HG03095 (cell line): ENCODE measurements around the gene ORMDL2.
"Not testable (repeated sequence)": the region's sequence is repeated elsewhere in the genome, so short reads cannot be mapped to it uniquely, and the experiment has no call there.

ENCODE experiments used
- ATAC-seq: cut with Tn5 transposase; IDR thresholded peaks from one replicate; pipeline ENCODE4 v1.9.1; 2021; ENCODE audit warnings: moderate library complexity; ENCODE audit not compliant: unreplicated experiment

The ORMDL2 gene

DNA sequence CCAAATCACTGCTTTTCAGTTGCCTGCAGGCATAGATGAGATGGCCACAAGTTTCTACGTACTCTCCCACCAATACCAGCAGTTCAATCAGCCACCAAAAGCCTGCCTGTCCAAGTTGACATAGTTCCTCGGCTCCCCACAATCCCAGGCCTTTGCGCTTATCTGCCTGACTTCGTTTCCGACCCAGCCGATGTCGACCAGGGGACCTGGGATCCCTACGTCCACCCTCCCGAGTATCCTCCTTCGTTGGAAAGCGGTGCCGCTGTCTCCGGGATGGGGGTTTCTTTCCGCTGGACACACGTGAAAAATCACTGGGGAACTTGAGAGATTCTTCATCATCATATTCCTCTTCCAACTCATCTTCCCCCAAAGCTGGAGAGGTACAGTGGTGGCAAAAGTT lies 10.0 kb downstream of the ORMDL2 start:
- no peak for ATAC-seq

GRCh38 chr12:55828357-55828756 lies 10.5 kb downstream of the ORMDL2 start:
- no peak for ATAC-seq

DNA sequence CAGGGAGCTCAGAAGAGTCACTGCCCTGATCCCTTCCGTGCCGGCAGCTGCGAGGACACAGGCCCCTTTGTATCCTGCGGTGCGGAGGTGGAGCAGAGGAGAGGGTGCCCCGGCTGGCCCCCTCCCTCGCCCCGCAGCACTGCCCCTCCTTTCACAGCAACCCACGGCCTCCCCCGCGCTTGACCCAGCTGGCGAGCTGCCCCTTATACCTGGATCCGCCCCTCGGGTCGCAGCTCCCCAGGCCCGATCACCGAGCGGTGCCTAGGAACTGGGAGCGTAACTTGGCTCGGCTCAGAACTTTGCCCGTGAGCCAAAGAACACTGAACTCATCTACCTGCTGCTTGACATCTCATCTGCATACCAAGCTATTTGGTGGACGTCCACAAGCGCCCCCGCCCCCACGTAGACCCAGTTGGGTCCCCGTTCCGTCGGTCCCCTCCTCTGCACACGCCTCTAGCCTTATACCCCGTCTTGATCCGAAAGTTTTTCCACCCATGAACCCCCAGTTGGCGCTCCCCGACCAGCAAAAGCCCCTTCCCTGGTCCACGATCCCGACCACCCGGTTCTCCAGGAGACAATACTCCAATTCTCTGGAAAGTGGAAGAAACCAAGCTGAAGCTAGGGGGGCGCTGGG lies 12.2 kb downstream of the ORMDL2 start:
- ATAC-seq: peak; percentile 17

DNA sequence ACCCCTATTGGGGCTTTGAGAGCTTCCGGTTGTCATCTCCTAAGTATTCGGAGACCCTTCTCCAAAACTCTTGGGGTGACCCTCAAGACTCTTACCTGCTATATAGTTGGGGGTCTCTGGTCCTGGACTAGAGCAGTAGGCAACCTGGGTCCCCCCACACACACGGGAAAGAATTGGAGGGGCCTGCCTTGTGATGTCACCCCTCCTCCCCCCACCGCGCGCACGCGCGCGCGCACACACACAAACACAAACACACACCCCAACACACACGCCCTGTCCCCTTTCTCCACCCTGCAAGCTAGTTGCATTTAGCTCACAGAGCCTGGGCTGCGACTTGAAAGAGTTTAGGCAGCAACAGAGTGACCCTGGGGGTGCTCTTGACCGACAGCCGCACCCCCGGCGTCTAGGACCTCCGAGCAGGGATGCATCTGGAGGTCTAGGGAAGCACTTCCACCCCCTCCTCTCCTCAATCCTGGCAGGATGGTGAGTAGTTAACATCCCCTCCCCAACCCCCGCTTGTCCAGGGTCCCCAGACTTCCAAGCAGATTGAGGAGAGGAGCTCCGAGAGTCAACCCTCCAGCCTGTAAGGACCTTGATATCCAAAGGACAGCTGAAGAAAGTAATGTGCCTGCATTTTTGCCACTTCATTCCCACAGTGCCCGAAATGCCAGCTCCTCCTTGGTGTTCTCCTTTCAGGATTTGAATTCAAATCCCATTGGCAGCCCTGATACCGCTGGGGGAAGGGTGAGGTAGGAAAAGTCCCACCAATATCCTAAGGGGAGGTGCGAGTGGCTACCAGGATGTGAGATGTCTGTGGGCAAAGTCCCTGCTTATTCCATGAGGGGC lies 13.0 kb downstream of the ORMDL2 start:
- peak; percentile 11 for ATAC-seq

DNA sequence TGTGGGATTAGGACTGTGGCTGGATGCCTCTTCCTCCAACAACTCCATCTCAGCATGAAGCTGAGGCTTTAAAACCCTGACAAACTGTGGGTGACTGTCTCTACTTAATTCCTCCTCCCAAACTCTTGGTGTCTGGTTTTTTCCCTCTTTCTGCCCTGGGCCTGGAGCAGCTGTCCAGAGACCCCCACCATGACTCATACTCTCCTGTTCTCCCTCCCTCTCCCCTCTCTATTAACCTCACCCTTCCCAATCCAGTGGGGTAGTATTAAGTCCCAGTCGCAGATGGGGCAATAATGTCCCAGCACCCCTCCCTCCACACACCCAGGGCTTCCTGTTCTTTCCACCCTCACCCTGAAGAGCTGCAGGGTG lies 13.6 kb downstream of the ORMDL2 start:
- ATAC-seq: no peak

DNA sequence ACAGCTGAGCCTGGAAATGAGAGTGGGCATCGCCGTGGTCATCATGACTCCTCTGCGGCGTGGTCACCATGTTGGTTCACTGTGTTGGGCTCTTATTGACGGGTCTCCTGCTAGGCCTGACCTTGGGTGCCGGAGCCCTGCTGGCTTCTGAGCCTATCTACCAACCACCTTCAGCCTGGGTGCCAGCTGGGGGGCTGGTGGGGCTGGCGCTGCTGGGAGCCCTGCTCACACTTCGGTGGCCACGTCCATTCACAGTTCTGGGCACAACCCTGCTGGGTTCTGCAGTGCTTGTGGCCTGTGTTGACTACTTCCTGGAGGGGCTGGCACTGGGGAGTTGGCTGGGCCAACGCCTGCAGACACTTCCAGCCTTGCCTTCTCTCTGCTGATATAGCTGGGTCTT lies 15.2 kb downstream of the ORMDL2 start:
- ATAC-seq: no peak

DNA sequence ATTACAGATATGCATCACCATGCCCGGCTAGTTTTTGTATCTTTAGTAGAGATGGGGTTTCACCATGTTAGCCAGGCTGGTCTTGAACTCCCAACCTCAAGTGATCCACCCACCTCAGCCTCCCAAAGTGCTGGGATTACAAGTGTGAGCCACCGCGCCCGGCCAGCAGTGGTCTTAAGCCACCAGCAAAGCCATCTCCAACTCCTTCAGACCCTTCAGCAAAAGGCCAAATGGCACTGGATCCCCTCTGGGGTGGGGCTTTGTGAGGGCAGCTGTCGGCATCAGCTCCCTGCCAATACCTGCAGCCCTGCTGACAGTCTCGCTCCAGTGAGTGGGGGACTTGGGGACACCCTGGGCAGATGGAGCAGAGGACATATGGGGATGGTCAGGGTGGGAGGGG lies 16.6 kb downstream of the ORMDL2 start:
- ATAC-seq: not testable (repeated sequence)

- no peak for ATAC-seq
Measured at GRCh38 chr12:55838361-55838760, 20.5 kb downstream of the ORMDL2 start.

DNA sequence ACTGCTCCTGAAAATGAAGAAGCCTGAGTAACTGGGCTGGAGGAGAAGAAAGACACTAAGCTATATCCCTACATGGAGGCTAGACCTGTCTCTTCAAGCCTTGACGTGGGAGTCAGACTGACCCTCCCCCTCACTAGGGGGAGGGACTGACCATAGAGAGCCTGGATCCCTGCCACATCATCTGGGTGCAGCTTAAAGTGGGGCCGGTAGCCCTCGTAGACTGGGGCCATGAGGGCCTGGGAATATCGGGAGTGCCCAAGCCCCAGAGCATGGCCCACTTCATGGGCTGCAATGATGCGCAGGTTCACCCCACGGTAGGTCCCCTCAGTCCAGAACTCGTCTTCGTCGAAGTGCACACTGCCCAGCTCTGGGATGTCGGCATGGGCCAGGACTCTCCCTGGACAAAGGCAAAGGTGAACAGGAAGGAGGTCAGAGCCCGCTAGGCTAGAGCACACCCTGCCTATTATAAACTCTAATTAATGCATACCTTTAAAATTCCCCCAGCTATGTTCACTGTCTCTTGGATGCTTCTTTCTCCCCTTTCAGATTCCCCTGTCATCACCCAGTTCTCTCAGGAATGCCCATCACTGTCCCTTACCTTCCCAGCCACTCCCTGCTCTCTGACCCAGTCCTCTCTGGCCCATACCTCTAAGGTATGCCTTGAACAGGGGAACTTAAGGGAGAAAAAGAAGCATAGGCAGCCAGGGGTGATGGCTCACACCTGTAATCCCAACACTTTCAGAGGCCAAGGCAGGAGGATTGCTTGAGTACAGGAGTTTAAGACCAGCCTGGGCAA lies 21.7 kb downstream of the ORMDL2 start:
- no peak for ATAC-seq

- no peak for ATAC-seq
Measured at GRCh38 chr12:55840581-55841351, 22.9 kb downstream of the ORMDL2 start.

DNA sequence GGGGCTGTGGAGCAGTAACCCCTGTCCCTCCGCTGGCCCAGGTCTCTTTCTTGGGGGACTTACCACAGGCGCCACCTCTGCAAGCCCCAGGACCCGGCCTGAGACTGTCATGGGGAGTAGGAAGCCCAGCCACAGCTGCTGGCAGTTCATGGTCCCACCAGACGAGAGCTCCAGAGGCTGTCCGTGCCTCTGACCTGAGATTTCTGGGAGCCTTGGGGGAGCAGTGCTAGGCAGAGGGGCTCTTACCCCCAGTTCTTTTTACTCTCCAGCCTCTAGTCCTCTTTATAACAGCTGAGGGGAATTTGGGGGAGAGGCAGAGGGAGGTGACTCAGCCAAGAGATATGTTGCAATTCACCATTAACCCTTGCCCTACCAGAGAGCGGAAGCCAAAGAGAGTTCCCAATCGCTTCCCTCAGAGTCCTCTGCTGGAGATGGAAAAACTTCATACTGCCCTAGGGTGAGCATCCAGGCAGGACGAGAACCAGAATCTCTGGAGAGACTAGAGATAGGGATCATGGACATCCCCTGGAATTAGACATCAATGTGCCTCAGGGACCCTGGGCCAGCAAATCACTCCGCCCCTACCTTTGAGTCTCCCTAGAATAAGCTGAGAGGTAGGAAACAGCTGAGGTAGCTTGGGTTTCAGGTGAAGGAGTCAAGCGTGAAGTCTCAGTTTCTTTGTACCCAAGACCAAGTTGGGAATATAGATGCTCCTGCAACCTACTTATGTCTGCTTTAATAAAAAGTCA lies 25.0 kb downstream of the ORMDL2 start, which contains the start of gene MMP19:
Gene MMP19, minus strand, starts transcription at position 256 of the 749 bp plus-strand sequence. Its CDS starts 106 bp downstream, at position 150.
- no peak for ATAC-seq

DNA sequence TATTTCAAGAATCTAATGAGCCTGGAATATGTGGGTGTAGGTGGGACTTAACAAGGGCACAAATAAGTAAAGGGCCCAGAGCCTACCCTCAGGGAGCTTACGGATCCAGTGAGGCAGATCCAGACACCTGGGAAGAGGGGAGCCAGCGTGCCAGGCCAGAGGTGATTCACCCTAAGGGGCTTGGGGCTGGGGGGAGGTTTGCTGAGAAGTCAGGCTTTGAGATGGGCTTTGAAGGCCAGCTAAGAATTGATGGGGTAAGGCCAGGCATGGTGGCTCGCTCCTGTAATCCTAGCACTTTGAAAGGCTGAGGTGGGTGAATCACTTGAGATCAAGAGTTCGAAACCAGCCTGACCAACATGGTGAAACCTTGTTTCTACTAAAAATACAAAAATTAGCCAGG lies 25.6 kb downstream of the ORMDL2 start:
- ATAC-seq: no peak

- ATAC-seq: no peak
Measured at GRCh38 chr12:55844961-55845360, 27.1 kb downstream of the ORMDL2 start.

DNA sequence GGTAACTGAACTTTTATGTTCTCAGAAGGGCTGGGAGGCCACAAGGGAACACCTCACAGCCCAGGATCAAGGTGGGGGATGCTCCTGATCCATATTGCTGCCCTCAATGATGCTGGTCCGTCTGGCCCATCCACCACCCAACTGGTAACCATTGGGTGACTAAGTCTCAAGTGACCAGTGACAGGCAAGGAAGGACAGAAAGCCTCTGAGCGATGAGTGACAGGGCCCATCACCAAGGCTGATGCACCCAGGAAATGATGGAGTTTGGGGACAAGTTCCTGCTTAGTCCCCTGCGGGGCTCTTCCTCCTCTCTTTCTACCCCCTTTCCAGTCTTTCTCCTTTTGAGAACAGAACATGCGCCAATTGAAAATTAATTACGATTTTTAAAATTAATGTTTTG lies 27.5 kb downstream of the ORMDL2 start:
- no peak for ATAC-seq

DNA sequence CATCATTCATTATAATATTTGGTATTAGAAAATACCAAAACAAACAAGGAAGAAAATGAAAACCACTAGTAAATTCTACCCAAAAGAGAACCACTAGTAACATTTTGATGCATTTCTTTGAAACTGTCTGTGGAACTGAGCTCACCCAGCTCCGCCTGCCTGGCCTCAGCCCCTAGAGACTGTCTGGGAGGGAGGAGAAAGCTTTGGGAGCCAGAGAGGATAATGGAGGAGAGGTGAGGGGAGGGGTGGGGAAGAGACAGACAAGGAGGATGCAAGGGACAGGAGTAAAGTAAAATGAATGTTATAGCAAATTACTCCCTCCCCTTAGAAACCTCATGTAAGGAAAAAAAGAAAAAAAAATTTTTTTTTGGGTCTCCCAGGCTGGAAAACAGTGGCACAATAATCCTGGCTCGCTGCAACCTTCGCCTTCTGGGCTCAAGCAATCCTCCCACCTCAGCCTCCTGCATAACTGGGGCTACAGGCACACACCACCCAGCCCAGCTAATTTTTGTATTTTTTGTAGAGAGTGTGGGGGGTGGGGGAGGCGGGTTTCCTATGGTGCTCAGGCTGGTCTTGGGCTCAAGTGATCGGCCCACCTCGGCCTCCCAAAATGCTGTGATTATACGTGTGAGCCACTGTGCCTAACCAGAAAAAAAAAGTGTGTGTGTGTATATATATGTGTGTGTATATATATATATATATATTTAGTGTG lies 28.1 kb downstream of the ORMDL2 start:
- no peak for ATAC-seq

GRCh38 chr12:55847033-55847432 lies 29.2 kb downstream of the ORMDL2 start:
- no peak for ATAC-seq

DNA sequence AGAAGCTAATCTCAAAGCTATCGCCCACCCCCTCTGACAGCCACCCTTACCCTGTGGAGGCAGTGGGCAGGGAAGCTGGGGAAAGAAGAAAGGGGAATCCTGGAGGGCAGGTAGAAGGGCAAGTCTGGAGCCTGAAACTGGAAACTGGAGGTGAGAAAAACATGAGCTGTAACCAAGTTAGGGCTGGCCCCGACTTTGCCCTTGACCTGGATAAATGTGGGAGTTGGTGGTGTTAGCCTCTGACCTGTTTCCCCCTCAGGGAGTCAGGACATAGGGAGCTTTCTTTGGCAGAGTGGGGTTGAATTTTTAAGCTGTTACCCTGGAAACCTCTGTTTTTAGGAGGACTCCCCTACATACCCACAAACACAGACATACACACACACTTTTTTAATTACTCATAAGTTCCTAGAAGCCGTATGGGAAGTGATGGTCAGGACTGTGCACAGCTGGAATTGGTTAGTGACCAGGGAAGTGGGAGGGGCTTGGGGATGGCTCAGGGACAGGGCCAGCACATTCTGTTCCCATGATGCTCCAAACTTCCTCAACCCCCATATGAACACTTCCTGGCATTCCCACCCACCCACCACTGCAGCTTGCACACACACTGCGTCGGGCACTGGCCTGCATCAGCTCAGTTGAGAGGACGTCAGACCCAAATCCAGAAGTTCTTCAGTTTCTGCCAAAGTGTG lies 29.9 kb downstream of the ORMDL2 start:
- ATAC-seq: no peak

DNA sequence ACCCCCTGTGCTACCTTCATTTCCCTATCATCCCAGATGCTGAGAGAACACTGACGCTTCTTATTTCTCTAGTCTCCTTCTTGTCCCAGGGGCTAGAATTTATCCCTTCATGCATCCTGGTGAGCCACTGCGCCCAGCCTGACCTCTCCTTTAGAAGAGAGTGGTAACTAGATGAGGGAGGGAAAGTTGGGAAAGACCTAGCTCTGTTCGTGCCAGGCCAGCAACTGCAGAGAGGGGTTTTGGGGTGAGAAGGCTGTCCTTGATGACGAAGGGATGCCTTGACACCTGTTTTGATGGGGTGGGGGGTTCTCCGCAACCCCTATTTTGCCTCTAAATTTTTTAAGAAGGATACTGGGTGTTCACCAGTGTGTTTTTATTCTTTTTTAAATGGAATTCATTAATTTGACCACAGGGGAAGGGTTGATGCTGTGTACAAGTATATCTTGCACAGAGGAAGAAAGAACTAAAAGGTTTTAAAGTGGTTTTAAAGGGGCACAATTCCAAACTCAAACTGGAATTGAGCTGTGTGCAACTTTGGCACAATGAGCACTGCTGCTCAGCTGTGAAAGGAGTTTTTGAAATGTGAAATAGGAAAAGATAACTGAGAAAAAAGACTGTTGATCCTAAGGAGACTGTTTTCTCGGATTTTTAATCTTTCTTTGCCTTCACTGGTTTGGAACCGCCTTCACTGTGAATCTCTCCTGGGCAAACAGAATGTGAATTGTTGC lies 31.9 kb downstream of the ORMDL2 start:
- no peak for ATAC-seq
